GM21447 (cell line): ENCODE results near the gene ADCY2.
A peak's percentile ranks its signal among the peaks of the same experiment; 100 is the strongest.

Experiments
- ATAC-seq: cut with Tn5 transposase; IDR thresholded peaks from one replicate; pipeline ENCODE4 v1.9.1; 2021; ENCODE audit not compliant: unreplicated experiment

The ADCY2 gene

GRCh38 chr5:7857361-7857760 lies 461.4 kb downstream of the ADCY2 start:
- no peak for ATAC-seq

- ATAC-seq = no peak
These were observed 462.1 kb downstream of the ADCY2 start for GRCh38 chr5:7857926-7858632.

DNA sequence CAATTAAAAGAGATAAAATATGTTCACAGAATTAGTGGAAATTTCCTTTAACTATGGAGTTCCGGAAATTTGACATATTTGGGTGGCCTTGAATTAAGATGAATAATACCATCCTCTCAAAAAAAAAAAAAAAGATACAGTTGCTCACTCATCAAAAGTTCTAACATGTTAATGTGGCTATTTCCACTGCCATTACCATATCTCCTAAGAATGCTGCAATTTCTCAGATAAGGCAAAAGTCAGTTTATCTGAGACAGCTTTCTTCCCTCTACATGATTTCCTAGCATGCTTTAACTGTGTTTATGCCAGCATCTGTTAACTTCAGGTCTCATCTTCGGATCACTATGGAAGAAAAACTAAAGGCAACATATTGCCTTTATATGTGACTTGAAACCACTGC lies 470.3 kb downstream of the ADCY2 start:
- ATAC-seq = no peak

GRCh38 chr5:7867260-7867659 lies 471.3 kb downstream of the ADCY2 start:
- no peak for ATAC-seq

- no peak for ATAC-seq
These were observed 472.5 kb downstream of the ADCY2 start for GRCh38 chr5:7868427-7868772.

- ATAC-seq = peak; percentile 98
These were observed 473.0 kb downstream of the ADCY2 start, which contains the start of the genes FASTKD3 and MTRR for GRCh38 chr5:7868773-7869473. FASTKD3 (minus strand) TSS chr5:7869031; CDS start chr5:7868083, 948 bp downstream. MTRR (plus strand) TSS chr5:7869148; CDS start chr5:7870795, 1,647 bp downstream.

GRCh38 chr5:7869474-7870136 lies 473.7 kb downstream of the ADCY2 start:
- ATAC-seq = peak; percentile 38

DNA sequence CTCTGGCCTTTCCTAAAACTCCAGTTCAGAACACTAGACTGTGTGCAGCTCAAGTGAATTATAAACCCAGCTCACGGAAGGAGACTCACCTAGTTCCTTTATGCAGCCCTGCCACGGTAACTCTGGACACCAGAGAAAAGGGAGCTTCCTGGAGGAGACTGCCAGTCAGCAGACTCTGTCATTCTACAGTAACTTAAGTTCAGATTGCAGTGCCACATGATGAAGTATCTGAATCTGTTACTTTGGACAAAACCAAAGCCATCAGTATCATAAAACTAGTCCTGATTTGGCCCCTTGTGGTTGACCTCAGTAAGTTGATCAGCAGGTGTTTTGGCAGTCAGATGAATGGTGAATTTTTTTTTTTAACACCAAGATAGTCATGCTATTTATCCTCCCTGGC lies 475.7 kb downstream of the ADCY2 start:
- no peak for ATAC-seq

GRCh38 chr5:7872517-7873130 lies 476.7 kb downstream of the ADCY2 start:
- no peak for ATAC-seq

DNA sequence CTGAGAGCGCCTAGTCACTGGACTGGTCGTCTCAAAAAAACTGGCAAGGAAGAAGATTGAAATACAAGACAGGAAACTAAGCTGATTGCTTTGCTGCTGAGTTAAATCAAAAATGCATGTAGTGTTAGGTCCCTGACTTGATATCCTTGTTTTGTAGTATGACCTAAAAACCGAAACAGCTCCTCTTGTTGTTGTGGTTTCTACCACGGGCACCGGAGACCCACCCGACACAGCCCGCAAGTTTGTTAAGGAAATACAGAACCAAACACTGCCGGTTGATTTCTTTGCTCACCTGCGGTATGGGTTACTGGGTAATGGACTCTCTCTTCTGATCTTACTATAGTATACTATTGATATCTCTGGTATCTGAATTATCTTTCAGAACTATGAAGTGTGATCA lies 477.3 kb downstream of the ADCY2 start:
- ATAC-seq = no peak

GRCh38 chr5:7874639-7875038 lies 478.7 kb downstream of the ADCY2 start:
- ATAC-seq = no peak

DNA sequence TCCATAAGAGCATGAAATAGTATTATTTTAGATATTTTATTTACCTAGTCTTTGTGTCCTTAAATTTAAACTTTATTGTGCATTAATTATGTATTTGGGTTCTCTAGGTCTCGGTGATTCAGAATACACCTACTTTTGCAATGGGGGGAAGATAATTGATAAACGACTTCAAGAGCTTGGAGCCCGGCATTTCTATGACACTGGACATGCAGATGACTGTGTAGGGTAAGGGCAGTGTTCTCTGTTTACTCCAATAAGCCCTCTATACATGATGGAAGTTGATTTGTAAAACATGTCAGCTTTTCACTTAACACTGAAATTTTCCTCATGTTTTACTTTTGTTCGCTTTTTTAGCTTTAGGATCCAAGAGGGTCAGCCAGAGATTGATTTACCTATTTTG lies 479.2 kb downstream of the ADCY2 start:
- ATAC-seq = no peak

- peak; percentile 45 for ATAC-seq
These were observed 480.9 kb downstream of the ADCY2 start for GRCh38 chr5:7876867-7877266.

- ATAC-seq = no peak
These were observed 481.9 kb downstream of the ADCY2 start for GRCh38 chr5:7877851-7878250.

DNA sequence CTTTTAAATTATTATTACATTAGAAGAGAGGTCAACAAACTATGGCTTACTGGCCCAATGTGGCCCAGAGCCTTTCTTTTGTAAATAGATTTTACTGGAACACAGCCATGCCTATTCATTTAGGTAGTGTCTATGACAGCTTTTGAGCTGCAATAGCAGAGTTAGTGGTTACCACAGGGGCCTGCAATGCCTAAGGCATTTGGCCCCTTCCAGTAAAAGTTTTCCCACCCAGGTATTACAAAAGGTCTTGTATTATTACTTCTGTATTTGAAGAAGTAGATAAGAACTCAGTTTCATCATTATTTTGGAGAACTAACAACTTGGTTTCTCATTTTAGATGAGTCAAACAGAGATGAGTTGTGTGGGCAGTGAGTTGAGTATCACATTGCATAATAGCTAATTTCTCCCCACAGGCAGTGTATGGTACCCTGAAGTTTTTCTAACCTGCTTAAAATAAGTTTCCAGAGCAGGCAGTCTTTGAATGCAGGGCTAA lies 482.5 kb downstream of the ADCY2 start:
- ATAC-seq = peak; percentile 96
